Renal pelvis (tissue), 4 donors: Measurements from ENCODE around the gene WDR53. TPM values are rescaled to one million over a fixed set of nuclear protein-coding genes. Genes with fewer than 3 reads are reported as not detected.
"Not testable (repeated sequence)": the region's sequence is repeated elsewhere in the genome, so short reads cannot be mapped to it uniquely, and the experiment has no call there.

ENCODE experiments used
- DNase-seq: peaks from one replicate; pipeline ENCODE4 v3.0.0-alpha.2; 2013
- polyA plus RNA-seq, 3 donors: library from polyadenylated mRNA; unstranded; fragments of 120-200 nt; gene quantifications; one replicate each; pipeline ENCODE4 v1.2.1, GENCODE V29; 2013; ENCODE audit not compliant: insufficient read length in 3 of 3

Gene WDR53
- polyA plus RNA-seq, 3 donors, result 15.9 to 17.4 (median 16.5) TPM

DNA sequence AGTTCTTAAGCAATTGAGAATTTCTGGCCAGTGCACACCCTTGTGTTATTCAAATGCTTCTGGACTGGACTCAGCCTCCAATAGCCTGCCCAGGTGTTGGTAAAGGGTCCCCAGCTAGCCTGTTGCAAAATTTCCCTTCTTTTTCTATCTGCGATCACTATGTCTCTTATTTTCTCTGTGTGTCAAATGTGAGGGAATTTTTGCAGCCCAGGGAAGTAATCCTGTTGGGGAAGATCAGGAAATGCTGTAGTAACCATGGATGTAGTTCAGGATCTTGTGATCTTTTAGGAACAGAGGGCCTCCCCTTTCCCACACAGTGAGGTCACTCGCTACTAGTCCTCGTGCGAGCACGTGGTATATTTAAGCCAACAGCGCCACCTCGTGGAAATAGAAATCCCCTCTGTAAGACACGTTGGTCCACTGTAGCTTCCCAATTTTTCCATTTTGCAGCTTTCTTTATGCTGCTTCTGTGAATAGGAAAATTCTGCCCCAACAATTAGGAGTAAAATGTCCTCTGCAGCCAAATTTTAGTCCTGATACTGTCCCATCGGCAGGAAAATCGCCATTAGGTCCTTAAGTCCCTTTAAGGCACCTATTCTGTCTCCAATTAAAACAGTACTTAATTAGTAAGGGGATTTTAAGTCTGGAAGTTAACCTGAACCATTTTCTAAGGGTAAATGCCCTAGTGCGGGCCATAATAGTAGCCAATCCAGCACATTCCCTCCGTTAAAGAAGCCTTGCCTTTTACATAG is 49.2 kb downstream of the WDR53 start:
- DNase-seq, result no peak

DNA sequence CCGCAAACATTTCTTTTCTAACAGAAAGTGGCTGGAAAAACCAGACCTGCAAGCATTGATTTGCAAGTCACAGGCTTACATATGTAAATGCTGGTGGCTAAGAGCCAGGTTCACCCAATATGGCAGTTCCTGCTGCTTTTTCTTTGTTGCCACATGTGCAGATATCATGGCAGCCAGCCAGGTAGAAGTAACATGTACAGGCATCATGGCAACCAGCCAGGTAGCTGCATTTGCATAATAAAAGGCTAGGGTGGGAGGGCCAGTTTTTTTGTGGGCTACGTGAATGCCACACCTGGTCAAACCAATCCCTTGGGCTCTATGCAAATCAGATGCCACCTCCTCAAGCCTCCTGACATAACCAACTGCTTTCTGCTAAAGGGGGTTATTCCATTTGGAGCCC is 50.4 kb downstream of the WDR53 start:
- DNase-seq, result no peak

DNA sequence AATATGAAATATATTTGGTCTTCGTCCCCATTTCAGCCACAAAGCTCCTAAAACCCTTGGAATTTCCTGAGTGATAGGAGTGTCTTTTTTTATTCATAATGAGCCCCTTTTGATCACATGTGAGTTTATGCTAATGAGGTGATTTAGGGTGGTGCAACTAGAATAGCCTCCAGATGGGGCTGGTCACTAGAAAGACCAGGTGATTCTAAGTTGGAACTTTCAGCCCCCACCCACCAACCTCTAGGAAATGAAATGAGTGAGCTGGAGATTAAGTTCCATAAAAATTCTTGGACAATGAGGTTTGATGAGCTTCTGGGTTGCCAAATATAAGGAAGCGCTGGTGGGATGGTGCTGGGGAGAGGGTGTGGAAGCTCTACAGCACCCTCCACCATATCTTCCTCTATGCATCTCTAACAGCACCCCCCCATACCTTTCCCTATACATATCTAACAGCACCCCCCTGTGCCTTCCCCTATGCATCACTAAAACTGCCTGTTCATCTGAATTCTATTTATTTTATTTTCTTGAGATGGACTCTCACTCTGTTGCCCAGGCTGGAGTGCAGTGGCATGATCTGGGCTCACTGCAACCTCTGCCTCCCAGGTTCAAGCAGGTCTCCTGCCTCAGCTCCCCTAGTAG is 51.1 kb downstream of the WDR53 start:
- DNase-seq, result no peak

DNA sequence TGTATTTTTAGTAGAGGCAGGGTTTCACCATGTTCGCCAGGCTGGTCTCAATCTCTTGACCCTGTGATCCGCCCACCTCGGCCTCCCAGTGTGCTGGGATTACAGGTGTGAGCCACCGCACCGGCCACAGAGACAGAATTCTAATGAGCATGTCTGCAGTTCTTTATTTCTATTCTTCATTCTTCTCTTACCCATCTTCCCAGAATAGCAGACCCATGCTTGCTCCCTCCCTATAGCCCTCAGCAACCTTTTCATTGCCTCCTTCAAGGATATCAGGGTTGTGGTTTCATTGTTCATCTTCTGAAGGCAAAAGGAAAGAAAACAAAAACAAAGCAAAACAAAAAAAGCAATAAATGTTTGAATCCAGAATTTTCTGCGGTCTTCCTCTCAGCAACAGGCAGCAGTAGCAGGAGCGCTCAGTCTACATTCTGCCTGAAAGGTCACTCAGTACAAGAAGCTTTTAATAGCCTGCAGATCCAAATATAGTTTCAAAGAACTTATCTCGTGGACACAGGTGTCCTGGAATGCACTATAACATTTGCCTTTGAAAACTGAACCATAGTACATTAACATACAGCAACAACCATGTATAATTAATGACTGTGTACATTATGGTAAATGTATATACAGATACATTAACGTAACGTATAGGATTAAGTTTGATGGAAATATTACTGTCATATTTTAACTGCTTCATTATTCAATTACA is 53.3 kb downstream of the WDR53 start, which contains the start of gene SMCO1:
Gene SMCO1, minus strand, starts transcription at position 434 of the 709 bp plus-strand sequence. Its CDS starts 137 bp downstream, at position 297.
- no peak for DNase-seq

DNA sequence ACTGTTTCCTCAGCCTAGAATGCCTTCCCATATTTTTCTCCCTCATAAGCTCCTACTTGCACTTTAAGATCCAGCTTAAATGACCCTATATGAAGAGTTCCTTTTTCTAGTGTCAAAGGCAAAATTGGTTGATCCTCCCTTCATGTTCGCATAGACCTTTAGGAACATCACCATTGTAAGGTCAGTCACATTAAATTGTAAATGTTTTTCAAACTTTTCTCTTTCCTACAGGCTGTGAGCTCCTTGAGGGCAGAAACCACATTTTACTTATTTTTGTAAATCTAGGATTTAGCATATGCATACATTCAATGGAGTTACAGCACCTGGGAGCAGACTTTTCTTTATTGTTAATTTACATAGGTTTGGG is 54.0 kb downstream of the WDR53 start:
- DNase-seq, result no peak

DNA sequence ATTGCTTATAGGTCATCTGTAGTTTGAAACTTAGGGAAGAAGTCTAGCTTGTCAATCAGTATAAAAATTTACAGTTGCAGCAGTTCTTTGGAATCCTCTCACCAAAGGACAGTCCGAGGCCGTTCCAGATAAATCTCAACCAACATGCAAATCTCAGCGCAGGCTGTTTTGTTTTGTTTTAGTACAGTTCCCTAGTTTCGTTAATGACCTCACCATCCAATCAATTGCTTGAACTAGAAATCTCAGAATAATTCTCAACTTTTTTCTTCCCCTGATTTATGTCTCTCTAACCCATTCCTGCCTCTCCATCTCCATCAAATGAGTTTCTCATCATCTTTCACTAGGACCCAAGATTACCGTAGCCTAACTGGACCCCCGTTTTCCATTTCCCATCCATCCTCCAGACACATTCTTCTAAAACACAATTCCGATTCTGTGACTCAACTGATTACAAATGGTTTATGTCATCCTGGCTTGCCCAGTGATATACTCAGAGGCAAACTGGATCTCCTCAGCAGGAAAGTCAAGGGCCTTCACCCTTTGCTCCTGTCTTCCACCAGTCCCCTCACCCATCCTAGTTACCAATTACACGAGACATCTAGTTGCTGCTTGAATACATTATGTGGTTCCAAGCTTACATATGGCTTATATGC is 54.5 kb downstream of the WDR53 start:
- no peak for DNase-seq

DNA sequence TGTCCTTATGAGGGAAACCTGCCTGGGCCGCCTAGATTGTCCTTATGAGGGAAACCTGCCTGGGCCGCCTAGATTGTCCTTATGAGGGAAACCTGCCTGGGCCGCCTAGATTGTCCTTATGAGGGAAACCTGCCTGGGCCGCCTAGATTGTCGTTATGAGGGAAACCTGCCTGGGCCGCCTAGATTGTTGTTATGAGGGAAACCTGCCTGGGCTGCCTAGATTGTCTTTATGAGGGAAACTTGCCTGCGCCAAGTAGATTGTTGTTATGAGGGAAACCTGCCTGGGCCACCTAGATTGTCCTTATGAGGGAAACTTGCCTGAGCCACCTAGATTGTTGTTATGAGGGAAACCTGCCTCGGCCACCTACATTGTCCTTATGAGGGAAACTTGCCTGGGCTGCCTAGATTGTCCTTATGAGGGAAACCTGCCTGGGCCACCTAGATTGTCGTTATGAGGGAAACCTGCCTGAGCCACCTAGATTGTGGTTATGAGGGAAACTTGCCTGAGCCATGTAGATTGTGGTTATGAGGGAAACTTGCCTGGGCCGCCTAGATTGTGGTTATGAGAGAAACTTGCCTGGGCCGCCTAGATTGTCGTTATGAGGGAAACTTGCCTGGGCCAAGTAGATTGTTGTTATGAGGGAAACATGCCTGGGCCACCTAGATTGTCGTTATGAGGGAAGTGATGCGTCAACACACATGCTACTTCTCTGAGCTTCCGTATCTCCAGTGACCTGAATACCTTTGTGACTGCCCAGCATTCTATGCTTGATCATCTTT is 56.5 kb downstream of the WDR53 start:
- not testable (repeated sequence) for DNase-seq

DNA sequence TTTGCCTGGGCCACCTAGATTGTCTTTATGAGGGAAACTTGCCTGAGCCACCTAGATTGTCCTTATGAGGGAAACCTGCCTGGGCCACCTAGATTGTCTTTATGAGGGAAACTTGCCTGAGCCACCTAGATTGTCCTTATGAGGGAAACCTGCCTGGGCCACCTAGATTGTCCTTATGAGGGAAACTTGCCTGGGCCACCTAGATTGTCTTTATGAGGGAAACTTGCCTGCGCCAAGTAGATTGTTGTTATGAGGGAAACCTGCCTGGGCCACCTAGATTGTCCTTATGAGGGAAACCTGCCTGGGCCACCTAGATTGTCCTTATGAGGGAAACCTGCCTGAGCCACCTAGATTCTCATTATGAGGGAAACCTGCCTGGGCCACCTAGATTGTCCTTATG is 57.2 kb downstream of the WDR53 start:
- DNase-seq, result not testable (repeated sequence)

DNA sequence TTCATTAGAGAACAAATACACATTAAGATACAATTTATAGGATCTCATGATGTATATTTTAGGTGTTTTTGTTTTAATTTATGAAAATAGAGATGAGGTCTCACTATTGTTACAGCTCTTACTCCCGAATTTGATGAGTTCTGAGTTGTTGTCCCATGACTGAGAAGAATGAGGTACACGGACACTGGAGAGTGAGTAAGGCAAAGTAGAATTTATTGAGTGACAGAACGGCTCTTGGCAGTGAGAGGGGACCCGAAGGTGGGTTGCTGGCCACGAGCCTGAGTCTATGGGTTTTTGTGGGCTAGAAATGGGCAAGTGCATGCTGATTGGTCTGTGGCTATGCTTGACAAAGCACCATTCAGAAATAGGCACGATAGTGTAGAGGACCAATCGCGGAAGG is 61.7 kb downstream of the WDR53 start:
- DNase-seq, result no peak

DNA sequence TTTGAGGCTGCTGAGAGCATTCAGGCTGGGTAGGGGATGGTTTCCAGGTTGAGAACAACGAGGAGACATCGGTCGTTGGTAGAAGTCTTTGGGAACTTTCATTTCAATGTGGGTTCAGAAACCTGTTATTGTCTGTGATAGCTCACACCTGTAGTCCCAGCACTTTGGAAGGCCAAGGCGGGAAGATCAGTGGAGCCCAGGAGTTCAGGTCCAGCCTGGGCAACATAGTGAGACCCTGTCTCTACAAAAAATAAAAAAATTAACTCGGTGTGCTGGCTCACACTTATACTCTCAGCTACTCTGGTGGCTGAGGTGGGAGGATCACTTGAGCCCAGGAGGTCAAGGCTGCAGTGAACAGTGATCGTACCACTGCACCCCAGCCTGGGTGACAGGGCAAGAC is 63.8 kb downstream of the WDR53 start:
- no peak for DNase-seq

Other genes starting within 250 kb of the WDR53 start
- under 1 TPM; 0.18 to 0.21 (median 0.19) TPM for gene TM4SF19, start 230.2 kb downstream of the WDR53 start, polyA plus RNA-seq
- 10 to 100 TPM; 27.3 to 37.9 (median 33.8) TPM for gene UBXN7, start 136.1 kb downstream of the WDR53 start, polyA plus RNA-seq
- 10 to 100 TPM; 14.9 to 18.0 (median 16.4) TPM for gene RNF168, start 64.8 kb downstream of the WDR53 start, polyA plus RNA-seq
- gene SMCO1, start 53.2 kb downstream of the WDR53 start, polyA plus RNA-seq, result not detected
- gene FBXO45, start 106 bp upstream of the WDR53 start, polyA plus RNA-seq, result 10 to 100 TPM; 12.5 to 14.0 (median 12.8) TPM
- gene NRROS, start 71.1 kb upstream of the WDR53 start, polyA plus RNA-seq, result 1 to 10 TPM; 2.6 to 4.2 (median 3.9) TPM
- 1 to 10 TPM; 4.3 to 5.8 (median 5.6) TPM for gene CEP19, start 143.7 kb upstream of the WDR53 start, polyA plus RNA-seq
- gene PIGX, start 143.8 kb upstream of the WDR53 start, polyA plus RNA-seq, result 10 to 100 TPM; 26.0 to 32.7 (median 31.0) TPM
- gene PAK2, start 171.3 kb upstream of the WDR53 start, polyA plus RNA-seq, result 10 to 100 TPM; 63.0 to 79.8 (median 71.7) TPM